Type B pancreatic cell (in vitro differentiated cells): ENCODE data around the gene RNF151. TPM values are rescaled to one million over a fixed set of nuclear protein-coding genes. Genes with fewer than 3 reads are reported as not detected.

Experiments
- DNase-seq: peaks from one replicate; pipeline ENCODE4 v3.0.0; 2021; ENCODE audit warnings: mixed read lengths; ENCODE audit not compliant: unreplicated experiment; ENCODE audit errors: extremely low spot score
- H3K27ac Mint-ChIP-seq: 2 replicates; pipeline ENCODE4 v1.8.0; 2021; ENCODE audit warnings: mild to moderate bottlenecking, mixed read lengths
- H3K27me3 Mint-ChIP-seq: 2 replicates; pipeline ENCODE4 v1.8.0; 2021; ENCODE audit warnings: mixed read lengths
- H3K36me3 Mint-ChIP-seq: 2 replicates; pipeline ENCODE4 v1.8.0; 2021; ENCODE audit warnings: mixed read lengths
- H3K4me1 Mint-ChIP-seq: one replicate; pipeline ENCODE4 v1.8.0; 2021; ENCODE audit warnings: mixed read lengths; ENCODE audit not compliant: unreplicated experiment
- H3K4me3 Mint-ChIP-seq: 2 replicates; pipeline ENCODE4 v1.8.0; 2021; ENCODE audit warnings: mild to moderate bottlenecking, mixed read lengths
- H3K9me3 Mint-ChIP-seq: 2 replicates; pipeline ENCODE4 v1.8.0; 2021; ENCODE audit warnings: mixed read lengths
- CTCF ChIP-seq: fragments of 200-600 bp; sonication (generic); conservative IDR thresholded peaks from 2 replicates; pipeline ENCODE4 v1.5.0; 2021; ENCODE audit warnings: antibody characterized with exemption, mild to moderate bottlenecking
- total RNA-seq: library from RNA; stranded (reverse); gene quantifications from 2 replicates; pipeline ENCODE4 v1.2.1, GENCODE V29; 2021; ENCODE audit warnings: low replicate concordance

RNF151 gene
- total RNA-seq, 1 donor from 2014 or later: not detected

DNA sequence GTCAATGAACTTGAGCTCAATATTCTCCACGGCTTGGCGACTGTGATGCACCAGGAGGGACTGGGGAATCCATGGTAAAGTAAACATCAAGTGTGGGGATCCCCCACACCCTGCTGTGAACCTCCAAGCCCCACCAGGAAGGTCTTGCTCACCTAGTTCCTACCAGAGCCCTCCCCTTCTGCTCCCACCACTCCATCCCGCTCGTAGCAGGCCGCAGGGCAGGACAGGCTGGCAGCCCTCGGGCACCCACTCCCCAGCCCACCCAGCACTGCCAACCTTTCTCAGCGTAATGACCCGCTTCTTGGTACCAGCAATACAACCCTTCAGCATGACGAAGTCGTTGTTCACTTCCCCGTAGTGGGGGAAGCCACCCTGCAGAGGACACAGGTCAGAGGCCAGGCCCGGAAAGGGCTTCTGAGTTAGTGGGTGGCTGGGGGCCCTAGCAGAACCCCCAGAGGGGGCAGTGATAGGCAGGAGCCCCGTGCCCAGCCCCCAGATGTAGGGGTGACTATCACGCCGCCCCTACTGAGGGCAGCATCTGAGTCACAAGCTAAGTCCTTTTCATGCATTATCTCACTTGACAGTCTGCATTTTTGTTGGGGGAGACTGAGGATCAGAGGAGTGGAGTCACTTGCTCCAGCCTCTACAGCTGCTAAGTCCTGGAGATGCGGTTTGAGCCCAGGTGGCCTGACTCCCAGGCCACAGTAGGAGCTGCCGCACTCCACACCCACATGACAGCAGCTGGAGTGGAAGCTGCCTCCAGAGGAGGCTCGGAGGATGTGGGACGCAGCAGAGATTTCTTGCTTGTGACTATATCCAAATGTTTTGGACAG, 20.9 kb upstream of the RNF151 start:
- no peak for TF ChIP-seq CTCF
- Mint-ChIP-seq H3K27me3 (no peaks in the 10 kb centered on the region), H3K4me3 (no peak overlapping the region), H3K9me3 (no peaks in the 10 kb centered on the region), H3K4me1 (peaks cover 4% of the 10 kb centered on the region), H3K36me3 (no peaks in the 10 kb centered on the region), H3K27ac (no peak overlapping the region)
- no peak for DNase-seq

- no peak for DNase-seq
- Mint-ChIP-seq H3K4me1 (peaks cover 4% of the 10 kb centered on the region), H3K27ac (no peak overlapping the region), H3K9me3 (no peaks in the 10 kb centered on the region), H3K36me3 (no peaks in the 10 kb centered on the region), H3K4me3 (no peak overlapping the region), H3K27me3 (no peaks in the 10 kb centered on the region)
- TF ChIP-seq CTCF: no peak
Measured at GRCh38 chr16:1946495-1947368, 19.9 kb upstream of the RNF151 start.

DNA sequence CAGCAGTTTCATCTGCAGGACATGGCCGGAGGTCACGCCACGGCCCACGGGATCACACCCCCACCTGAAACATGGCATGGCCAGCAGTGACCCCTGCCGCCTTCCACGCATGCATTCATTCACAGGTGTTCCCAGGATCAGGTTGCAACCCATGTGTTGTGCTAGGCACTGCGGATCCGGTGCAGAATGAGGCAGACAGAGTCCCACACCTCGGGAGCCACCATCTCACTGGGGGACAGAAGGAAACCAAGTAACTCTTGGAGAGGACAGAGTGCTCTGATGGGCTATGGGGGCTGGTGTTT, 19.3 kb upstream of the RNF151 start:
- H3K4me1 Mint-ChIP-seq: peaks cover 4% of the 10 kb centered on the region
- no peak for DNase-seq
- H3K4me3 Mint-ChIP-seq: no peak overlapping the region
- TF ChIP-seq CTCF: no peak
- H3K27me3 Mint-ChIP-seq: no peaks in the 10 kb centered on the region
- H3K9me3 Mint-ChIP-seq: no peaks in the 10 kb centered on the region
- no peak overlapping the region for H3K27ac Mint-ChIP-seq
- H3K36me3 Mint-ChIP-seq: no peaks in the 10 kb centered on the region

DNA sequence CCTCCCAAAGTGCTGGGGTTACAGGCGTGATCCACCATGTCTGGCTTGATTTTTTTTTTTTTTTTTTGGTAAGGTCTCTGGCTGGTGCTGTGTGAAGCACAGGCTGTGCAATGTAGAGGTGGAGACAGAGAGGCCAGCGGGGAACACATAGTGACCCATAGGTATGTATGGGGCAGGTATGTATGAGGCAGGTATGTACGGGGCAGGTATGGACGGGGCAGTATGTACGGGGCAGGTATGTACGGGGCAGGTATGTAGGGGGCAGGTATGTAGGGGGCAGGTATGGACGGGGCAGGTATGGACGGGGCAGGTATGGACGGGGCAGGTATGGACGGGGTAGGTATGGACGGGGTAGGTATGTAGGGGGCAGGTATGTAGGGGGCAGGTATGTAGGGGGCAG, 17.1 kb upstream of the RNF151 start:
- H3K36me3 Mint-ChIP-seq: no peaks in the 10 kb centered on the region
- no peak overlapping the region for H3K27ac Mint-ChIP-seq
- no peaks in the 10 kb centered on the region for H3K27me3 Mint-ChIP-seq
- H3K4me1 Mint-ChIP-seq: no peaks in the 10 kb centered on the region
- no peak for TF ChIP-seq CTCF
- DNase-seq: no peak
- H3K9me3 Mint-ChIP-seq: no peaks in the 10 kb centered on the region
- H3K4me3 Mint-ChIP-seq: no peak overlapping the region

DNA sequence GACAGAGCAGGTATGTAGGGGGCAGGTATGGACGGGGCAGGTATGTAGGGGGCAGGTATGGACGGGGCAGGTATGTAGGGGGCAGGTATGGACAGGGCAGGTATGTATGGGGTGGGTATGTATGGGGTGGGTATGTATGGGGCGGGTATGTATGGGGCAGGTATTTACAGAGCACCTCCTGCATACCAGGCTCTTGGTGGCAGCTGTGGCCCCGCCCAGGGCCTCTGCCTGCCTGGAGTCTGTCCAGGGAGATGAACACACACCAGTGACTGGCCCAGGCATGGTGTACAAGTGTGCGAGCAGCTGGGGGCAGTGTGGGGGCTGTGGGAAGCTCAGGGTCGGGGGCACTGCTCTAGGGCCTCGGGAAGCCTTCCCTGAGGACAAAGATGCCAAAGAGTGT, 16.6 kb upstream of the RNF151 start:
- Mint-ChIP-seq H3K36me3 (no peaks in the 10 kb centered on the region), H3K4me1 (no peaks in the 10 kb centered on the region), H3K27ac (no peak overlapping the region), H3K4me3 (no peak overlapping the region), H3K27me3 (no peaks in the 10 kb centered on the region), H3K9me3 (no peaks in the 10 kb centered on the region)
- no peak for TF ChIP-seq CTCF
- DNase-seq: no peak
